OCI-LY7 (cell line): Measurements from ENCODE around the gene CORO2B.

Experiments used
- EZH2phosphoT487 ChIP-seq: fragments of 200-600 bp; sonication (generic); IDR thresholded peaks from 2 replicates; pipeline ENCODE4 v1.6.1; 2018; ENCODE audit warnings: low read depth, borderline replicate concordance, mild to moderate bottlenecking, mixed run types, antibody characterized with exemption, low read length, moderate library complexity, mixed read lengths
- TF ChIP-seq, protein P1 (sequence below): fragments of 200-600 bp; sonication (generic); conservative IDR thresholded peaks from 2 replicates; pipeline ENCODE4 v1.5.1; 2014; ENCODE audit warnings: mild to moderate bottlenecking, antibody characterized with exemption, low read length, moderate library complexity, mixed read lengths

DNA sequence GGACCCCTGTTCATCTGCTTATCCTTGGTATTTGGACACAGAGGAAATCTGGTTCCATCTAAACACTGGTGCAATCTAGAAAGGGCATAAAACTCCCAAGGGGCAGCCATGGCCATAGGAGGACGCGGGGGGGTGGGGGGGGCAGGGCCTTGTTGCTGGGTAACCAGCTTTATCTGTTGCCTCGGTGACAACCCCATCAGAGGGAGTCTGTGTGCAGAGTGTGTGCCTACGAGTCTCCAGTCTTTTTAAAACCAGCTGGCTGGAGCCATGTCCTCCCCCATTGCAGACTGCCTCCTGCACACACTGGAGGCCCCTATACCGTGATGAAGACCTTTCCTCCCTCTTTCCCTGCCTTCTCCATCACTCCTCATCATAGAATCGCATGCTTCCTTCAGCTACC is 26.4 kb upstream of the CORO2B start:
- TF ChIP-seq, protein P1, sequence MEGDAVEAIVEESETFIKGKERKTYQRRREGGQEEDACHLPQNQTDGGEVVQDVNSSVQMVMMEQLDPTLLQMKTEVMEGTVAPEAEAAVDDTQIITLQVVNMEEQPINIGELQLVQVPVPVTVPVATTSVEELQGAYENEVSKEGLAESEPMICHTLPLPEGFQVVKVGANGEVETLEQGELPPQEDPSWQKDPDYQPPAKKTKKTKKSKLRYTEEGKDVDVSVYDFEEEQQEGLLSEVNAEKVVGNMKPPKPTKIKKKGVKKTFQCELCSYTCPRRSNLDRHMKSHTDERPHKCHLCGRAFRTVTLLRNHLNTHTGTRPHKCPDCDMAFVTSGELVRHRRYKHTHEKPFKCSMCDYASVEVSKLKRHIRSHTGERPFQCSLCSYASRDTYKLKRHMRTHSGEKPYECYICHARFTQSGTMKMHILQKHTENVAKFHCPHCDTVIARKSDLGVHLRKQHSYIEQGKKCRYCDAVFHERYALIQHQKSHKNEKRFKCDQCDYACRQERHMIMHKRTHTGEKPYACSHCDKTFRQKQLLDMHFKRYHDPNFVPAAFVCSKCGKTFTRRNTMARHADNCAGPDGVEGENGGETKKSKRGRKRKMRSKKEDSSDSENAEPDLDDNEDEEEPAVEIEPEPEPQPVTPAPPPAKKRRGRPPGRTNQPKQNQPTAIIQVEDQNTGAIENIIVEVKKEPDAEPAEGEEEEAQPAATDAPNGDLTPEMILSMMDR, result no peak
- TF ChIP-seq EZH2phosphoT487, result no peak
